ENCODE data around the gene NFIB.

The NFIB gene

GRCh38 chr9:14189146-14189545 is 124.8 kb downstream of the NFIB start:
- Mint-ChIP-seq H3K4me3 (no peak overlapping the region), H3K9me3 (no peaks in the 10 kb centered on the region), H3K27ac (no peak overlapping the region), H3K4me1 (ENCODE audit: low read depth) (no peaks in the 10 kb centered on the region), H3K27me3 (ENCODE audit: low read depth) (no peaks in the 10 kb centered on the region), H3K36me3 (ENCODE audit: low read depth) (no peaks in the 10 kb centered on the region)

- Mint-ChIP-seq H3K27ac (no peak overlapping the region), H3K4me3 (no peak overlapping the region), H3K27me3 (ENCODE audit: low read depth) (no peaks in the 10 kb centered on the region), H3K9me3 (no peaks in the 10 kb centered on the region), H3K4me1 (ENCODE audit: low read depth) (no peaks in the 10 kb centered on the region), H3K36me3 (ENCODE audit: low read depth) (no peaks in the 10 kb centered on the region)
These were observed 125.4 kb downstream of the NFIB start for GRCh38 chr9:14188538-14188937.

- Mint-ChIP-seq H3K27me3 (ENCODE audit: low read depth) (no peaks in the 10 kb centered on the region), H3K4me3 (no peak overlapping the region), H3K27ac (no peak overlapping the region), H3K4me1 (ENCODE audit: low read depth) (no peaks in the 10 kb centered on the region), H3K36me3 (ENCODE audit: low read depth) (no peaks in the 10 kb centered on the region), H3K9me3 (no peaks in the 10 kb centered on the region)
These were observed 125.9 kb downstream of the NFIB start for GRCh38 chr9:14188011-14188410.

- Mint-ChIP-seq H3K27me3 (ENCODE audit: low read depth) (no peaks in the 10 kb centered on the region), H3K4me3 (no peak overlapping the region), H3K36me3 (ENCODE audit: low read depth) (no peaks in the 10 kb centered on the region), H3K27ac (no peak overlapping the region), H3K4me1 (ENCODE audit: low read depth) (no peaks in the 10 kb centered on the region), H3K9me3 (no peaks in the 10 kb centered on the region)
These were observed 127.8 kb downstream of the NFIB start for GRCh38 chr9:14186096-14186495.

- Mint-ChIP-seq H3K27me3 (ENCODE audit: low read depth) (no peaks in the 10 kb centered on the region), H3K36me3 (ENCODE audit: low read depth) (no peaks in the 10 kb centered on the region), H3K4me1 (ENCODE audit: low read depth) (no peaks in the 10 kb centered on the region), H3K4me3 (no peak overlapping the region), H3K9me3 (no peaks in the 10 kb centered on the region), H3K27ac (no peak overlapping the region)
These were observed 128.9 kb downstream of the NFIB start for GRCh38 chr9:14185016-14185415.

- no peak overlapping the region for H3K27ac Mint-ChIP-seq
- H3K4me1 Mint-ChIP-seq (ENCODE audit: low read depth) = no peaks in the 10 kb centered on the region
- no peaks in the 10 kb centered on the region for H3K27me3 Mint-ChIP-seq (ENCODE audit: low read depth)
- no peaks in the 10 kb centered on the region for H3K36me3 Mint-ChIP-seq (ENCODE audit: low read depth)
- H3K4me3 Mint-ChIP-seq = no peak overlapping the region
- H3K9me3 Mint-ChIP-seq = no peaks in the 10 kb centered on the region
These were observed 130.9 kb downstream of the NFIB start for GRCh38 chr9:14183001-14183400.

- Mint-ChIP-seq H3K27ac (no peak overlapping the region), H3K4me3 (no peak overlapping the region), H3K36me3 (ENCODE audit: low read depth) (no peaks in the 10 kb centered on the region), H3K27me3 (ENCODE audit: low read depth) (no peaks in the 10 kb centered on the region), H3K4me1 (ENCODE audit: low read depth) (no peaks in the 10 kb centered on the region), H3K9me3 (no peaks in the 10 kb centered on the region)
These were observed 132.9 kb downstream of the NFIB start for GRCh38 chr9:14180960-14181537.

- no peak overlapping the region for H3K4me3 Mint-ChIP-seq
- no peaks in the 10 kb centered on the region for H3K9me3 Mint-ChIP-seq
- no peaks in the 10 kb centered on the region for H3K36me3 Mint-ChIP-seq (ENCODE audit: low read depth)
- H3K27ac Mint-ChIP-seq = no peak overlapping the region
- H3K27me3 Mint-ChIP-seq (ENCODE audit: low read depth) = no peaks in the 10 kb centered on the region
- no peaks in the 10 kb centered on the region for H3K4me1 Mint-ChIP-seq (ENCODE audit: low read depth)
These were observed 133.6 kb downstream of the NFIB start for GRCh38 chr9:14180093-14180959.

GRCh38 chr9:14179449-14179848 is 134.5 kb downstream of the NFIB start:
- Mint-ChIP-seq H3K27ac (no peak overlapping the region), H3K9me3 (no peaks in the 10 kb centered on the region), H3K27me3 (ENCODE audit: low read depth) (no peaks in the 10 kb centered on the region), H3K4me1 (ENCODE audit: low read depth) (no peaks in the 10 kb centered on the region), H3K36me3 (ENCODE audit: low read depth) (no peaks in the 10 kb centered on the region), H3K4me3 (no peak overlapping the region)

GRCh38 chr9:14175778-14176177 is 138.2 kb downstream of the NFIB start:
- no peak overlapping the region for H3K4me3 Mint-ChIP-seq
- no peaks in the 10 kb centered on the region for H3K36me3 Mint-ChIP-seq (ENCODE audit: low read depth)
- H3K27me3 Mint-ChIP-seq (ENCODE audit: low read depth) = no peaks in the 10 kb centered on the region
- H3K4me1 Mint-ChIP-seq (ENCODE audit: low read depth) = no peaks in the 10 kb centered on the region
- no peaks in the 10 kb centered on the region for H3K9me3 Mint-ChIP-seq
- no peak overlapping the region for H3K27ac Mint-ChIP-seq

GRCh38 chr9:14173713-14174112 is 140.2 kb downstream of the NFIB start:
- no peak overlapping the region for H3K4me3 Mint-ChIP-seq
- H3K9me3 Mint-ChIP-seq = no peaks in the 10 kb centered on the region
- no peaks in the 10 kb centered on the region for H3K36me3 Mint-ChIP-seq (ENCODE audit: low read depth)
- H3K4me1 Mint-ChIP-seq (ENCODE audit: low read depth) = no peaks in the 10 kb centered on the region
- H3K27ac Mint-ChIP-seq = no peak overlapping the region
- no peaks in the 10 kb centered on the region for H3K27me3 Mint-ChIP-seq (ENCODE audit: low read depth)

GRCh38 chr9:14170973-14171596 is 142.9 kb downstream of the NFIB start:
- H3K27ac Mint-ChIP-seq = no peak overlapping the region
- no peak overlapping the region for H3K4me3 Mint-ChIP-seq
- no peaks in the 10 kb centered on the region for H3K27me3 Mint-ChIP-seq (ENCODE audit: low read depth)
- no peaks in the 10 kb centered on the region for H3K36me3 Mint-ChIP-seq (ENCODE audit: low read depth)
- no peaks in the 10 kb centered on the region for H3K9me3 Mint-ChIP-seq
- no peaks in the 10 kb centered on the region for H3K4me1 Mint-ChIP-seq (ENCODE audit: low read depth)

GRCh38 chr9:14170392-14170931 is 143.5 kb downstream of the NFIB start:
- Mint-ChIP-seq H3K4me1 (ENCODE audit: low read depth) (no peaks in the 10 kb centered on the region), H3K27me3 (ENCODE audit: low read depth) (no peaks in the 10 kb centered on the region), H3K9me3 (no peaks in the 10 kb centered on the region), H3K4me3 (no peak overlapping the region), H3K36me3 (ENCODE audit: low read depth) (no peaks in the 10 kb centered on the region), H3K27ac (no peak overlapping the region)

GRCh38 chr9:14168381-14168780 is 145.6 kb downstream of the NFIB start:
- H3K27ac Mint-ChIP-seq = no peak overlapping the region
- H3K36me3 Mint-ChIP-seq (ENCODE audit: low read depth) = no peaks in the 10 kb centered on the region
- no peak overlapping the region for H3K4me3 Mint-ChIP-seq
- no peaks in the 10 kb centered on the region for H3K9me3 Mint-ChIP-seq
- H3K4me1 Mint-ChIP-seq (ENCODE audit: low read depth) = no peaks in the 10 kb centered on the region
- H3K27me3 Mint-ChIP-seq (ENCODE audit: low read depth) = no peaks in the 10 kb centered on the region
